HepG2 (cell line): ENCODE data around the gene SRSF1. TPM values are rescaled to one million over a fixed set of nuclear protein-coding genes. Genes with fewer than 3 reads are reported as not detected.

ENCODE experiments used
- ATAC-seq: fragments of 200-7000 bp; cut with Tn5 transposase; 3 replicates; pipeline ENCODE4 v1.9.1; 2020; ENCODE audit warnings: mild to moderate bottlenecking, moderate library complexity
- BruUV-seq: library from RNA; stranded (reverse); fragments of 400-500 nt; replicated peaks from 2 replicates; lab custom pipeline; 2021; lab: Mats Ljungman, UMichigan
- CTCF ChIA-PET: fragments of 300-600 bp; formaldehyde crosslinking; extraction: SDS; loops from one replicate; lab custom pipeline; 2021; ENCODE audit warnings: low total read pairs, inconsistent platforms, low intra/inter-chr PET ratio; lab: Yijun Ruan, JAX
- POLR2A ChIA-PET: fragments of 350-600 bp; sonication (Branson Sonifier 250); formaldehyde crosslinking; loops from one replicate; lab custom pipeline; 2020; ENCODE audit warnings: antibody characterized with exemption, inconsistent platforms; lab: Yijun Ruan, JAX
- DNase-seq: peaks from one replicate; pipeline ENCODE4 v3.0.0-alpha.2; 2015; ENCODE audit warnings: low spot score
- FAIRE-seq: peaks from 3 replicates; lab custom pipeline; 2011; peaks lifted over from hg19 to GRCh38; lab: Jason Lieb, UNC
- H2AFZ ChIP-seq: one replicate; pipeline ENCODE4 v1.6.1; 2011; ENCODE audit warnings: low read length, inconsistent platforms
- H3K27ac ChIP-seq: fragments of 300-600 bp; 3 replicates; pipeline ENCODE4 v1.8.0; 2011; ENCODE audit warnings: mixed run types, mild to moderate bottlenecking, mixed read lengths, low read length, inconsistent platforms; ENCODE audit not compliant: insufficient read depth; ENCODE audit errors: extremely low read length
- H3K27me3 ChIP-seq, 2 experiments: fragments of 200-600 bp in 1 of 2; 2 replicates in 1 of 2; 3 replicates in 1 of 2; pipeline versions ENCODE4 v1.6.0 to v1.8.0; 2011; ENCODE audit warnings: low read length in 2 of 2, mild to moderate bottlenecking in 2 of 2, moderate library complexity in 2 of 2, inconsistent platforms in 1 of 2; ENCODE audit not compliant: insufficient read depth in 2 of 2, control insufficient read depth in 1 of 2
- H3K36me3 ChIP-seq, 2 experiments: fragments of 200-600 bp in 1 of 2; replicated peaks in 1 of 2; 2 replicates in 1 of 2; 3 replicates in 1 of 2; pipeline versions ENCODE4 v1.5.1 to v1.8.0; 2011; ENCODE audit warnings: low read length in 2 of 2, inconsistent platforms in 1 of 2; ENCODE audit not compliant: insufficient read depth in 2 of 2, control insufficient read depth in 1 of 2
- H3K4me1 ChIP-seq: 2 replicates; pipeline ENCODE4 v1.5.1; 2012; ENCODE audit warnings: low read length, inconsistent platforms; ENCODE audit not compliant: insufficient read depth
- H3K4me2 ChIP-seq: 2 replicates; pipeline ENCODE4 v1.6.0; 2011; ENCODE audit warnings: low read depth, low read length, inconsistent platforms
- H3K4me3 ChIP-seq, 3 experiments: fragments of 200-600 bp in 1 of 3; sonication (generic), shearing (Covaris generic) in 1 of 3; replicated peaks in 1 of 3; 2 replicates each; pipeline ENCODE4 v1.5.1; 2011 to 2016; ENCODE audit warnings: low read length in 3 of 3, inconsistent platforms in 2 of 3, low read depth in 2 of 3, mild to moderate bottlenecking in 2 of 3, control low read depth in 1 of 3, mixed read lengths in 1 of 3; ENCODE audit not compliant: insufficient read depth in 1 of 3
- H3K79me2 ChIP-seq: one replicate; pipeline ENCODE4 v1.6.1; 2011; ENCODE audit warnings: low read length, inconsistent platforms; ENCODE audit not compliant: insufficient read depth
- H3K9ac ChIP-seq: 2 replicates; pipeline ENCODE4 v1.6.0; 2011; ENCODE audit warnings: mild to moderate bottlenecking, low read depth, low read length, inconsistent platforms; ENCODE audit not compliant: insufficient read depth
- H3K9me3 ChIP-seq: 2 replicates; pipeline ENCODE4 v1.5.1; 2012; ENCODE audit warnings: mild to moderate bottlenecking, low read length
- H4K20me1 ChIP-seq: 2 replicates; pipeline ENCODE4 v1.6.0; 2011; ENCODE audit warnings: inconsistent platforms, mild to moderate bottlenecking, low read length, moderate library complexity; ENCODE audit not compliant: insufficient read depth
- ARHGAP35 ChIP-seq: sonication (generic); formaldehyde crosslinking; IDR thresholded peaks from 2 replicates; pipeline ENCODE4 v1.9.0; 2022; ENCODE audit warnings: mild to moderate bottlenecking, inconsistent platforms, moderate library complexity, missing genetic modification reagents, borderline replicate concordance
- ATF7-NPFF ChIP-seq: sonication (generic); formaldehyde crosslinking; IDR thresholded peaks from 2 replicates; pipeline ENCODE4 v1.8.1; 2023; ENCODE audit warnings: mild to moderate bottlenecking, low read depth, missing genetic modification reagents, moderate library complexity
- PLSCR1 ChIP-seq: sonication (generic); formaldehyde crosslinking; IDR thresholded peaks from 2 replicates; pipeline ENCODE4 v1.5.0; 2020; ENCODE audit warnings: missing genetic modification reagents, mild to moderate bottlenecking, borderline replicate concordance
- RBFOX2 ChIP-seq: fragments of 200-400 bp; formaldehyde crosslinking; IDR thresholded peaks from 2 replicates; pipeline ENCODE4 v1.6.1; 2017; ENCODE audit warnings: low read depth, mild to moderate bottlenecking, low read length
- TCF7L2 ChIP-seq: IDR thresholded peaks from 2 replicates; pipeline ENCODE4 v1.6.1; 2011; ENCODE audit warnings: mild to moderate bottlenecking, low read depth, low read length, moderate library complexity
- ZNF124 ChIP-seq: sonication (generic); formaldehyde crosslinking; IDR thresholded peaks from 2 replicates; pipeline ENCODE4 v1.4.0; 2020; ENCODE audit warnings: missing genetic modification reagents
- ZNF207 ChIP-seq: fragments of 450-650 bp; IDR thresholded peaks from 2 replicates; pipeline ENCODE4 v1.6.1; 2016; ENCODE audit warnings: antibody characterized with exemption, borderline replicate concordance
- ZNF296 ChIP-seq: sonication (generic); formaldehyde crosslinking; conservative IDR thresholded peaks from 2 replicates; pipeline ENCODE4 v1.5.0; 2020; ENCODE audit warnings: mild to moderate bottlenecking, missing genetic modification reagents
- ZNF354B ChIP-seq: sonication (generic); formaldehyde crosslinking; IDR thresholded peaks from 2 replicates; pipeline ENCODE4 v1.8.0; 2022; ENCODE audit warnings: mild to moderate bottlenecking, missing genetic modification reagents
- ZNF513 ChIP-seq: sonication (generic); formaldehyde crosslinking; conservative IDR thresholded peaks from 2 replicates; pipeline ENCODE4 v1.5.0; 2020; ENCODE audit warnings: missing genetic modification reagents
- ZNF740 ChIP-seq: sonication (generic); formaldehyde crosslinking; IDR thresholded peaks from 2 replicates; pipeline ENCODE4 v1.4.0; 2020; ENCODE audit warnings: missing genetic modification reagents
- ZNF790 ChIP-seq: sonication (generic); formaldehyde crosslinking; IDR thresholded peaks from 2 replicates; pipeline ENCODE4 v1.8.0; 2022; ENCODE audit warnings: missing genetic modification reagents, mild to moderate bottlenecking, borderline replicate concordance
- ZSCAN25 ChIP-seq: sonication (generic); formaldehyde crosslinking; IDR thresholded peaks from 2 replicates; pipeline ENCODE4 v1.8.0; 2022; ENCODE audit warnings: mild to moderate bottlenecking, missing genetic modification reagents
- WGBS: methylation state at CpG from one replicate; pipeline ENCODE4 v1.1.6; 2017; ENCODE audit warnings: low lambda C conversion rate; 5-methylcytosine and 5-hydroxymethylcytosine counted together
- in situ Hi-C: cut with HindIII; loops from 2 replicates; pipeline ENCODE4 v1.10.0; 2017; ENCODE audit warnings: low pct_unique_long_range_greater_than_20kb; ENCODE audit not compliant: extremely low pct_ligation_motif_present
- intact Hi-C: fragments of 100-400 bp; cut with micrococcal nuclease; formaldehyde crosslinking; loops from one replicate; pipeline ENCODE4 v1.10.0; 2022; ENCODE audit not compliant: unreplicated experiment
- polyA plus RNA-seq, 8 experiments: library from polyadenylated mRNA; depleted of rRNA in 3 of 8; stranded (reverse) in 7 of 8; unstranded in 1 of 8; fragments of >200 nt; fragmentation: Illumina TruSeq in 4 of 8; extraction: Trizol in 4 of 8; gene quantifications; 2 replicates each; pipeline versions ENCODE4 v1.2.1 to v1.2.3, GENCODE V29; 2011 to 2016; ENCODE audit warnings: low read depth in 4 of 8, missing spikeins in 1 of 8, mixed read lengths in 1 of 8; ENCODE audit not compliant: insufficient read depth in 1 of 8
- total RNA-seq, 5 experiments: library from RNA; depleted of rRNA; stranded (reverse); fragments of >200 nt; fragmentation: Illumina TruSeq; extraction: Trizol; gene quantifications; 2 replicates each; pipeline ENCODE4 v1.2.3, GENCODE V29; 2016; ENCODE audit warnings: low read depth in 1 of 5
- TF ChIP-seq, protein P1 (sequence below): sonication (generic); formaldehyde crosslinking; IDR thresholded peaks from 2 replicates; pipeline ENCODE4 v1.5.0; 2020; ENCODE audit warnings: missing genetic modification reagents, mild to moderate bottlenecking, borderline replicate concordance
- TF ChIP-seq, protein P2 (sequence below): IDR thresholded peaks from 2 replicates; pipeline ENCODE4 v1.6.1; 2016
- TF ChIP-seq, protein P3 (sequence below): sonication (generic); formaldehyde crosslinking; IDR thresholded peaks from 2 replicates; pipeline ENCODE4 v1.5.0; 2020; ENCODE audit warnings: missing genetic modification reagents, mild to moderate bottlenecking, borderline replicate concordance

SRSF1 gene
- total and polyA plus RNA-seq, 2 of the 13 experiments (the other 11 are each of a cell fraction or from before 2014, with no cell fraction given), result 142 to 445 TPM

- peaks cover 56% of the 10 kb centered on the region for H4K20me1 ChIP-seq
- H3K4me2 ChIP-seq, result peak overlapping the region; percentile 91
- no peaks in the 10 kb centered on the region; a peak in 1 of 5 replicates for H3K27me3 ChIP-seq
- H3K36me3 ChIP-seq, result peaks cover 4 to 47% of the 10 kb centered on the region in 2 experiments
- H3K79me2 ChIP-seq, result peaks cover 54% of the 10 kb centered on the region
- BruUV-seq, result no TSS peak
- peaks cover 62% of the 10 kb centered on the region for H3K4me1 ChIP-seq
- POLR2A ChIA-PET, result interaction anchor here (2.7 to 3.8 kb wide), 6 partner anchors 9 to 154 kb away, joined by 13 to 71 read pairs (median 50); partner anchors contain the start of genes DYNLL2 and MRPS23
- FAIRE-seq (no peak), ATAC-seq (no peak), DNase-seq (no peak)
- H3K4me3 ChIP-seq, result peak overlapping the region; percentile 79 to 99 (median 92)
- no peaks in the 10 kb centered on the region for H3K9me3 ChIP-seq
- peak overlapping the region; percentile 99 for H3K27ac ChIP-seq
- CTCF ChIA-PET, result interaction anchor here (1.2 kb wide), 1 partner anchor 108 kb away, joined by 3 read pairs; no protein-coding TSS in a partner anchor
- intact Hi-C loops (no loop called here), in situ Hi-C loops (loop anchor here (5.0 kb wide), 1 partner anchor 82 kb away; no protein-coding TSS in a partner anchor)
- H2AFZ ChIP-seq, result no peak overlapping the region
- WGBS, result 32% methylated on average over 12 of the region's 12 CpGs
- peak overlapping the region; percentile 100 for H3K9ac ChIP-seq
- TF ChIP-seq ATF7-NPFF (CRISPR knock-in tag) (no peak), ZNF740 (CRISPR knock-in tag) (no peak), TCF7L2 (no peak), ZNF513 (CRISPR knock-in tag) (no peak), ZNF124 (CRISPR knock-in tag) (no peak), ZNF354B (CRISPR knock-in tag) (0 out of 2 replicates have a peak, but pooled peaks have one; percentile 57), ZNF296 (CRISPR knock-in tag) (no peak), ZSCAN25 (CRISPR knock-in tag) (no peak), ZNF207 (no peak), ARHGAP35 (CRISPR knock-in tag) (no peak), ZNF790 (CRISPR knock-in tag) (no peak), PLSCR1 (CRISPR knock-in tag) (no peak), RBFOX2 (peak; percentile 77)
- TF ChIP-seq, protein P1, sequence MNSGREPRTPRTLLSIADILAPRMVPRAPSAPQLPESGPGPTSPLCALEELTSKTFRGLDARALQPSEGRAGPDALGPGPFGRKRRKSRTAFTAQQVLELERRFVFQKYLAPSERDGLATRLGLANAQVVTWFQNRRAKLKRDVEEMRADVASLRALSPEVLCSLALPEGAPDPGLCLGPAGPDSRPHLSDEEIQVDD (CRISPR knock-in tag), result no peak
- TF ChIP-seq, protein P2, sequence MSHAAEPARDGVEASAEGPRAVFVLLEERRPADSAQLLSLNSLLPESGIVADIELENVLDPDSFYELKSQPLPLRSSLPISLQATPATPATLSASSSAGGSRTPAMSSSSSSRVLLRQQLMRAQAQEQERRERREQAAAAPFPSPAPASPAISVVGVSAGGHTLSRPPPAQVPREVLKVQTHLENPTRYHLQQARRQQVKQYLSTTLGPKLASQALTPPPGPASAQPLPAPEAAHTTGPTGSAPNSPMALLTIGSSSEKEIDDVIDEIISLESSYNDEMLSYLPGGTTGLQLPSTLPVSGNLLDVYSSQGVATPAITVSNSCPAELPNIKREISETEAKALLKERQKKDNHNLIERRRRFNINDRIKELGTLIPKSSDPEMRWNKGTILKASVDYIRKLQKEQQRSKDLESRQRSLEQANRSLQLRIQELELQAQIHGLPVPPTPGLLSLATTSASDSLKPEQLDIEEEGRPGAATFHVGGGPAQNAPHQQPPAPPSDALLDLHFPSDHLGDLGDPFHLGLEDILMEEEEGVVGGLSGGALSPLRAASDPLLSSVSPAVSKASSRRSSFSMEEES (CRISPR knock-in tag), result no peak
- TF ChIP-seq, protein P3, sequence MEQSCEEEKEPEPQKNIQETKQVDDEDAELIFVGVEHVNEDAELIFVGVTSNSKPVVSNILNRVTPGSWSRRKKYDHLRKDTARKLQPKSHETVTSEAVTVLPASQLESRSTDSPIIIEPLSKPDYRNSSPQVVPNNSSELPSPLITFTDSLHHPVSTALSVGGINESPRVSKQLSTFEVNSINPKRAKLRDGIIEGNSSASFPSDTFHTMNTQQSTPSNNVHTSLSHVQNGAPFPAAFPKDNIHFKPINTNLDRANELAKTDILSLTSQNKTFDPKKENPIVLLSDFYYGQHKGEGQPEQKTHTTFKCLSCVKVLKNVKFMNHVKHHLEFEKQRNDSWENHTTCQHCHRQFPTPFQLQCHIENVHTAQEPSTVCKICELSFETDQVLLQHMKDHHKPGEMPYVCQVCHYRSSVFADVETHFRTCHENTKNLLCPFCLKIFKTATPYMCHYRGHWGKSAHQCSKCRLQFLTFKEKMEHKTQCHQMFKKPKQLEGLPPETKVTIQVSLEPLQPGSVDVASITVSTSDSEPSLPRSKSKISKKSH (CRISPR knock-in tag), result no peak
These were observed 1.9 kb downstream of the SRSF1 start for GRCh38 chr17:58005031-58005727.
